WI38 (cell line): ENCODE data around the gene GPR180.

Experiments
- H3K4me3 ChIP-seq: 2 replicates; pipeline ENCODE4 v1.5.1; 2011; ENCODE audit warnings: low read depth, mild to moderate bottlenecking, control low read depth, low read length
- TF ChIP-seq, protein P1 (sequence below): IDR thresholded peaks from 2 replicates; pipeline ENCODE4 v1.5.1; 2012; ENCODE audit warnings: low read depth, mild to moderate bottlenecking, control low read depth, low read length

GPR180 gene

DNA sequence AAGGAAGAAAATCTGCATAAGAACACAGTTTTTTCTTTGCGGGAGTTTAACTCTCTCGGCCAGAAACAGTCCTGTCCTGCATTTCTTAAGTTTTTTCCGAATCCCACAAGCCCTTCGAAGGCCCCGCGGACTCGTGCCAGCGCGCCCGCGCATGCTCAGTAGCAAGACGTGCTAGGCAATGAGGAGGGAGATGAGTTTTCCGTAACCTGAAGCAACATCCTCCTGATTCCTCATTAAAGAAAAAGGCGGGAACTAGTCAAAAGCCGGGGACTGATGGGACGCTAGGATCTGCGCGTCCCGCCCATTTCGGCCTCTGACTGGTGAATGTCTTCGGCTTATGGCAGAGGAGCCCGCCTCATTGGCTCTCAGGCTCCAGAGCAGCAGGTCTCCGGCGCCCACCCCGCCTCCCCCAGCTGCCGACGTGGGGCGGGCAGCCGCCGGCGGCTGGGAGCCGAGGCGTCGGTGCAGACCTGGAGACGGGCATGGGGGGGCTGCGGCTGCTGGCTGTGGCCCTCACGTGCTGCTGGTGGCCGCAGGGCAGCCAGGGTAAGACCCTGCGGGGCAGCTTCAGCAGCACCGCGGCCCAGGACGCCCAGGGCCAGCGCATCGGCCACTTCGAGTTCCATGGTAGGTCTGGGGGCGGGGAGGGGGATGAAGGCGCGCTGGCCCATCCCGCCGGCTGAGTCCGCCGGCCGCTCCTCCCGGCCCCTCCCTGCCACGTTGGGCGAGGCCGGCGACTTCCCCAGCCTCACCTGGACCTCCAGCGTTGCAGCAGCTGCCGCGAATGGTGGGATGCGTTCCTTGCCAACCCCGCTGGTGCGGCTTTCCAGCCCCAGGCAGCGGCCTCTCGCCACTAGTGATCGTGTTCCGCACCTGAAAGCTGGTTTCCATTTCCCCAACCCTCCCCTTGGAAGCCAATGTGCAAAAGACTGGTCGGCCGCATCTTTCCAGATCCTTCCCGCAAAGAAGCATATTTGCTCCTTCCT is at the start of gene GPR180:
GPR180 (plus strand) TSS at position 412 of the 986 bp plus-strand sequence; CDS start at position 483, 71 bp downstream.
- H3K4me3 ChIP-seq, result peak within 1 kb of the TSS; percentile 93

DNA sequence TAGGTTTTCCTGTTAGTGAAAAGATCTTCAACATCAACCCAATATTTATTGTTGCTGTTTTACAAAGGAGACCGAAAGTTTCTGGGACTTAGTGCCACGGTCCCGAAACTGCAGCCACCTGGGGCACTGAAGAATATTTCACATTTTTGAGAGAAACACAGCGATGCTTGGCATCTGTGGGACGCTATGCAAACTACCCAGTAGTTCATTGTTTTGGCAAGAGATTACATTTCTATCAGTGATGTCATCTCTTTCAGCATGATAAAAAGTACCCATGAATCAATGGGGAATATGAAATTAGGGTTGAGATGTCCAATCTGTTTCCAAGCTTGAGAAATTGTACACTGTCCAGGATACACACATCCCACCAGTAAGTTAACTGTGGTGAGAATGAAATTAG is 49.6 kb upstream of the GPR180 start:
- no peak overlapping the region for H3K4me3 ChIP-seq
- TF ChIP-seq, protein P1, sequence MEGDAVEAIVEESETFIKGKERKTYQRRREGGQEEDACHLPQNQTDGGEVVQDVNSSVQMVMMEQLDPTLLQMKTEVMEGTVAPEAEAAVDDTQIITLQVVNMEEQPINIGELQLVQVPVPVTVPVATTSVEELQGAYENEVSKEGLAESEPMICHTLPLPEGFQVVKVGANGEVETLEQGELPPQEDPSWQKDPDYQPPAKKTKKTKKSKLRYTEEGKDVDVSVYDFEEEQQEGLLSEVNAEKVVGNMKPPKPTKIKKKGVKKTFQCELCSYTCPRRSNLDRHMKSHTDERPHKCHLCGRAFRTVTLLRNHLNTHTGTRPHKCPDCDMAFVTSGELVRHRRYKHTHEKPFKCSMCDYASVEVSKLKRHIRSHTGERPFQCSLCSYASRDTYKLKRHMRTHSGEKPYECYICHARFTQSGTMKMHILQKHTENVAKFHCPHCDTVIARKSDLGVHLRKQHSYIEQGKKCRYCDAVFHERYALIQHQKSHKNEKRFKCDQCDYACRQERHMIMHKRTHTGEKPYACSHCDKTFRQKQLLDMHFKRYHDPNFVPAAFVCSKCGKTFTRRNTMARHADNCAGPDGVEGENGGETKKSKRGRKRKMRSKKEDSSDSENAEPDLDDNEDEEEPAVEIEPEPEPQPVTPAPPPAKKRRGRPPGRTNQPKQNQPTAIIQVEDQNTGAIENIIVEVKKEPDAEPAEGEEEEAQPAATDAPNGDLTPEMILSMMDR, result no peak

More for the DNA sequence above, at the start of gene GPR180:
- TF ChIP-seq, protein P1, result no peak

DNA sequence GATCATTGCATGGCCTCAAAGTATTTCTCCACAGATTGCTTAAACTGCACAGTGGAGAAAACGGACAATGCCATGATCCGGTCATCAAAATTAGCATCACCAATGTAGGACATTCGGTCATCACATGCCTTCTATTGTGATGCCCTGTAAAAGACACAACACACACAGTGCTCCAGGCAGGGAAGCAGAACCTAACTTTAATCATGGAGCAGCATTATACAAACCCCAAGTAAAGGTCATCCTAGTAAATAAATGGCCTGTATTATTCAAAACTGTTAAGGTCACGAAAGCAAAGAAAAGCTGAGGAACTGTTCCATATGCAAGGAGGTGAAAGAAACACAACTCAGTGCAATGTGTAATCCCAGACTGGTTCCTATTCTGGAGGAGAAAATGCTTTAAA is 47.9 kb upstream of the GPR180 start:
- no peak overlapping the region for H3K4me3 ChIP-seq
- TF ChIP-seq, protein P1, result no peak

DNA sequence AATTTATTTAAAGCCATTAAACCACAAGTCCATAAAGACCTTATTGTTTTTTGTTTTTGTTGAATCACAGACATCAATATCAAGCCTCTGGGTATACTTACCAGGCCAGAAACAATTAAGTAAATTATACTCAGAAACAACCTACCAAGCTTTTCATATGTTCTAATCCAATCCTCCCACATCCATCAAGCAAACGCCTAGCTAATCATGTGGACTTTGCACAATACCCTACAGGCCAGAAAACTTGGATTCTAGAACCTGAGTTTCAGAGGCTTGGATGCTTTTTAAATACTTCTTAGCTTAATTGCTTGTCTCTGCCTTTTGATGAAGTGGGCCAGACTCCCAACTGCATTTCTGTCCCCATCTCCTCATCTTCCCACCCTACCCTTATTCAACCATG is 45.6 kb upstream of the GPR180 start:
- H3K4me3 ChIP-seq, result no peak overlapping the region
- TF ChIP-seq, protein P1, result no peak

DNA sequence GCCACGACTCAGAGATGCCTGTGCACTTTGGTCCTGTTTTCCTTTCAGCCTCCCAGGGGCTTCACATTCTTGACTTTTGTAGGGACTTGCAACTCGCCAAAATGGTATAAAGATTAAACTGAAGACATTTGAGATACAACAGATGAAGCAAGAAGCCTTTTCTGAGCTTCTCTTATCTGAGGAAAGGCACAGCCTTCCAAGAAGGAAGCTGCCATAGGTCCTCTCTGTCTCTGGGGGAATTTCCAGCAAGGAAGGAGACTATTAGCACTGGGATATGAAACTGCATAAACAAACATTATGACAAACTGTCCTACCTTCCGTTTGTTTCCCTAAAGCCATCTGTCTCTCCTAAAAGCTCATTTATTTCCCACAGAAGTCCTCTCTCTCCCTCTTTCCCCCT is 45.0 kb upstream of the GPR180 start:
- H3K4me3 ChIP-seq, result no peak overlapping the region
- TF ChIP-seq, protein P1, result no peak

DNA sequence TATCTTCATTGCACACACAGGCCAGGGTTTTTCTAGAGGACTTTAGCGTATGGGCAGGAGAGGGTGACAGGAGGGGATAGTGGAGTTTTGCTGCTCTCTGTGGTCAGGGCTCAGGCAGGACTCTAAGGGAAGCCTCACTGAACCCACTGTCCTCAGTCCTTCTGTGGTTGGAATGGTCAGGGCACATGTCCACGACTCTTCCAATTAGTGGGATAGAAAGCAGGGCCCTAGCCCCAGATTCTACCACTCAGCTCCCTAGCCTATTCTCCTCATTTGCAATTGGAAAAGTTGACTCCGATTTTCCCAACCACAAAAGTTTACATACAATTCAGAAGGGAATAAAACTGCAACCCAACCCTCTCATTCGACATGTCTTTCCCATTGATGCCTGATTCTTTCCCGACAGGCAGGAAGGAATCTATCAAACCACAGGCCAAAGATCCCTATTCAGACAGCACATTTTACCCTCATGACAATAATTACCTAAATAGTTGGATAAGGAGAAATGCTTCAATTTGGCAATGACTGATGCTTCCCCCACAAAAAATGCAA is 43.9 kb upstream of the GPR180 start:
- TF ChIP-seq, protein P1, result no peak
- H3K4me3 ChIP-seq, result no peak overlapping the region

DNA sequence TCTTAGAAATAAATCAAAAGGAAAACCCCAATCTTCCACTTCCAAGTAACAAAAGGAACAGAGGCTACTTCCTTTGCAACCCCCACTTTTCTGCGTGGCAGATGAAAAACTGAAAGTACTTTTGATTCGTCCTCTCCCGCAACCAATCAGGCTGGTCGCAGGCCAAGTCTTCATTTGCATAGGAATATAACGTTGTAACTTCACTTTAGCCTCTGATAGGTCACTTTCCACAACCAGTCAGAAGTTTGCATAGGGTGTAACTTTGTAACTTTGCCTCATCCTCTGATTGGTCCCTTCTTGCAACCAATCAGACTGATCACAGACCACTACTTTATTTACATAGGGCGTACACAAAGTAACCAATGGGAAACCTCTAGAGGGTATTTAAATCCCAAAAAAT is 42.9 kb upstream of the GPR180 start:
- no peak overlapping the region for H3K4me3 ChIP-seq
- TF ChIP-seq, protein P1, result no peak
